HG03571 (cell line): ENCODE results near the gene MCF2L.

Experiments used
- ATAC-seq: cut with Tn5 transposase; IDR thresholded peaks from one replicate; pipeline ENCODE4 v1.9.1; 2021; ENCODE audit not compliant: unreplicated experiment

MCF2L gene

DNA sequence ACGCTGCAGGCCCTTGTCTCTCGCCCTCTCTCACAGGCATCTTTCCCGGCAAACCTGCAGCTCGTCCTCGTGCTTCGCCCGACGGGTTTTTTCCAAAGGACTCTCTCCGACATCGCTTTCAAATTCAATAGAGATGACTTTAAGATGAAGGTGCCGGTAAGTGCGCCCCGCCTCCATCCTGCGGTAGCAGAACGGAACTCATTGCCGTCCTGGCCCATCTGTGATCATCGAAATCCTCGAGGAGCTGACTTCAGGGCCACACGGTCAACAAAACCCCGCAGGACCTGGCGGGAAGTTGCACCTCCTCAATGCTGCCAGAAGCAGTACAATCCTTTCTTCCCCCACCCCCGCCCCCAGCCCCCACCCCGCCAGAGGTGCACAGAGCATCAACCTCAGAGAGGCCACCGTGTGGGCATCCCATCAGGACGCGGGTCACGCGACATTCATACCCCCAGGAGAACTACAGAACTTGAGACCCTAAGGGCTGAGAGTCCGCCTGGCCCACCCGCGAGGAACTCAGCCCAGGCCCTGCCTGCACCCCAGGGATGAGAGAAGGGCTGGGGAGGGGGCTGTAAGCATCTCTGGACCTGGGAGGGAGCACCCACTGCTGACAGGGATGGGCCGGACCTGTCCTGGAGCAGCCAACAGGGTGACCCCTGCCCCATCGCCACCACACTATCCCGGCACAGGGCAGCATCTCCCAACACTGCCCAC is 91.7 kb downstream of the MCF2L start:
- ATAC-seq, result no peak

- no peak for ATAC-seq
Observed at GRCh38 chr13:113061271-113061625, 92.2 kb downstream of the MCF2L start.

GRCh38 chr13:113061796-113062425 is 92.9 kb downstream of the MCF2L start:
- no peak for ATAC-seq

DNA sequence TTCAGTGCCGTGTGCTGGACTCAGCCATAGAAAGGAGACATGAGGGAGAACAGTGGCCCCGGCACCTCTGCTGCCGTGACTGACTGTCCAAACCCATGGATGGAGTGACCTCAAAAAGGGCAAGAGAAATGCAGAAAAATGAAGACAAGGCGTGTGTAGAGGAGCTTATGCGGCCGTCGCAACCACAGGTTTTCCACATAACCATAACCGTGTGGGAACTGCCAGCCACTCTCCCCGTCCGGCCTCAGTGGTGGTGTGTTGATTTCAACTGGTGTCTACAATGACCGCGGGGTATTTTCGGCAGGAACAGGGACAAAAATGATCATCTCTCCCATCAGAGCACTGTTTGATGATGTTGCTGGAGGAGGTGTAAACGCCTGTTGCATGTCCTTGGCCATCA is 93.7 kb downstream of the MCF2L start:
- ATAC-seq, result no peak

DNA sequence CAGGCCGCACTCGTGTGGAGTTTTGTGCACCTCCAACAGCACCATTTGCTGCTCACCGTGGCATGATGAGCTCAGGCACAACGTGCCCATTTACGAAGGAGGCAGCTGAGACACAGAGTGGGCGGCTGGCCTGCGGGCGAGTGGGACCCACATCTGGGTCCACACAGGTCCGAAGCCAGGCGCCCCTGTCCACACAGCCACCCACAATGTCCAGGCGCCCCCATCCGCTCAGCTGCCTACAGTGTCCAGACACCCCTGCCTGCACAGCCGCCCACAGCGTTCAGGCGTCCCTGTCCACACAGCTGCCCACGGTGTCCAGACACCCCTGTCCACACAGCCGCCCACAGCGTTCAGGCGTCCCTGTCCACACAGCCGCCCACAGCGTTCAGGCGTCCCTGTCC is 94.1 kb downstream of the MCF2L start:
- ATAC-seq, result no peak

DNA sequence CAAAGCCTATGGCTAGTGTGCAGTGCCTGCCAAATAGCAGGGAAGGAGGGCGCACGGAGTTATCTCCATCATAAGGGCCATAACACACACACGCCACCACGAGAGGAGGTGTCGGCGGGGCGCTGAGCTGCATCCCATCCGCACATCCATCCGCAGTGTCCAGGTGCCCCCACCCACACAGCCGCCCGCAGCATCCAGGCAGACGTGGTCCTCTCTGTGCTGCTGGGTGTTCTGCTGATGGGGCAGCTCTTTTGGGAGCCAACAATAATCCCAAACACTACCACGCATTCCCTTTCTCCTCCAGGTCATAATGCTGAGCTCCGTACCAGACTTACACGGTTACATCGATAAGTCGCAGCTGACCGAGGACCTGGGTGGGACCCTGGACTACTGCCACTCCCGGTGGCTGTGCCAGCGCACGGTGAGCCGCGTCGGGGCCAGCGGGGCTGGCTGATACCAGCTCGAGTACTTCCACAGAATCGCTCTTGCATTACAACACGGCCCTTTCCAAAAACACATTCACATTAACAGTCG is 95.1 kb downstream of the MCF2L start:
- ATAC-seq, result no peak

GRCh38 chr13:113064534-113065405 is 95.8 kb downstream of the MCF2L start:
- ATAC-seq, result no peak

DNA sequence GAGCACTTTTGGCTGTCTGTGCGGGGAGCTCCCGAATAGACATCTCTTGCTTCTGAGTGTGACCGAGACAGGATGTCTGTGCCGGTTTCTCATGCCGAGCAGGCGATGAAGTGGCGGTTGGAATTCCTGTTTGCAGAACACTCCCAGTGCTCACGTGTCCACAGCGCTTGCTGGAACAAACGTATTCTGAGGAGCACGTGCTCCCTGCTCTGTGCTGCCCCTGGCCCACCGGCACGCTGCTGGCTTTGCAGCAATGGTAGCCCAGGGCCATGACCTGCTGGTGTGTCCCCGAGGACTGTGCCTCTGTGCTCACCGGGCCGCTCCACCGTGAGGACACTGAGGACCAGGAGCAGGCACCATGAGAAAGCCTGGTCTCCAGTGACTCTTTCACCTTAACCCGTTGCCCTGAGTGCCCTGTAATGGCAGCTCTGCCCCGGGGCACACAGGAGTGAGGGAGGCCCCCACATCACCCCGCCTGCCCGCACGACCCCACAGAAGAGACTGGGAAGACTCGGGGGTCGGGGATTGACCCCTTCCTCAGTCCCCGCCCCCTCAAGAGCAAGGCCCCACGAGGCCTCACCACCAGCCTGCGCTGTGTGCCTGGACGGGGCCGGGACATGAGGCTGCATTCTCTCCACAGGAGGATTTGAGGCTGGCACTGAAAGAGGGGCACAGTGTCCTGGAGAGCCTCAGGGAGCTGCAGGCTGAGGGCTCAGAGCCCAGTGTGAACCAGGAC is 96.6 kb downstream of the MCF2L start:
- ATAC-seq, result no peak

GRCh38 chr13:113066142-113066455 is 97.1 kb downstream of the MCF2L start:
- ATAC-seq, result no peak

DNA sequence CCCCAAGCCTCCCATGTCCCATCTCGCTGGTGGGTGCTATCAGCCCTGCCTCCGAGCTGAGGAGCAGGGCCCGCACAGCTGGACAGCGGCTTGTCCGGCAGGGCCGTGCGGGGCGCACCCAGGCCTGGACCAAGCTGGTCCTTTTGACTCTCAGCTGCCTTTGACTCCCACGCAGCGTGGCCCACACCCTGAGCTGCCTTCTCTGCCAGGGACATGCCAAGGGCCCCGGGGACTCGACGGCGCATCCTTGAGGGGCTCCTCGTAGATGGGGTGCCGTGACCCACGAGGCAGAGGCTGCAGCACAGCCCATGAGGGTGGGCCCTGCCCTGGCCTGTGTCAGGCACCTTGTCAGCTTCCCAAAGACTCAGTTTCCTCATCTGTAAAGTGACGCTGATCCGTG is 97.7 kb downstream of the MCF2L start:
- no peak for ATAC-seq

- no peak for ATAC-seq
Observed at GRCh38 chr13:113069861-113070805, 101.1 kb downstream of the MCF2L start.

- no peak for ATAC-seq
Observed at GRCh38 chr13:113070855-113071254, 101.8 kb downstream of the MCF2L start.

- ATAC-seq, result no peak
Observed at GRCh38 chr13:113072376-113072775, 103.4 kb downstream of the MCF2L start.

- ATAC-seq, result no peak
Observed at GRCh38 chr13:113073942-113074341, 104.9 kb downstream of the MCF2L start.

DNA sequence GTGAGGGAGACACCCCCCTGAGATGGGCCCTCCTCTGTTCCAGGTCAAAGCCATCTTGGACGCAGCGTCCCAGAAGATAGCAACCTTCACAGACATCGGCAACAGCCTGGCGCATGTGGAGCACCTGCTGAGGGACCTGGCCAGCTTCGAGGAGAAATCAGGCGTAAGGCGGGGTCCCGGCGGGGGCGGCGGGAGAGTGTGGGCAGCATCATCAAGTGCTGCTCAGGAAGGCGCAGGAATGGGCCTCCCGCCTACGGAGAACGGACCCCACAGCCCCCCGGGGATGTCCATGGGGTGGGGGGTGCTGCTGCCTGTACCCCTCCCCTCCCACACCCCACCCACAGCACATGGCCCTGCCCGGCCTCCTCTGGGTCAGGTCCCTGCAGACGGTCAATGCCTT is 105.4 kb downstream of the MCF2L start:
- no peak for ATAC-seq

GRCh38 chr13:113074876-113075275 is 105.9 kb downstream of the MCF2L start:
- ATAC-seq, result no peak

- ATAC-seq, result no peak
Observed at GRCh38 chr13:113075711-113076110, 106.7 kb downstream of the MCF2L start.

DNA sequence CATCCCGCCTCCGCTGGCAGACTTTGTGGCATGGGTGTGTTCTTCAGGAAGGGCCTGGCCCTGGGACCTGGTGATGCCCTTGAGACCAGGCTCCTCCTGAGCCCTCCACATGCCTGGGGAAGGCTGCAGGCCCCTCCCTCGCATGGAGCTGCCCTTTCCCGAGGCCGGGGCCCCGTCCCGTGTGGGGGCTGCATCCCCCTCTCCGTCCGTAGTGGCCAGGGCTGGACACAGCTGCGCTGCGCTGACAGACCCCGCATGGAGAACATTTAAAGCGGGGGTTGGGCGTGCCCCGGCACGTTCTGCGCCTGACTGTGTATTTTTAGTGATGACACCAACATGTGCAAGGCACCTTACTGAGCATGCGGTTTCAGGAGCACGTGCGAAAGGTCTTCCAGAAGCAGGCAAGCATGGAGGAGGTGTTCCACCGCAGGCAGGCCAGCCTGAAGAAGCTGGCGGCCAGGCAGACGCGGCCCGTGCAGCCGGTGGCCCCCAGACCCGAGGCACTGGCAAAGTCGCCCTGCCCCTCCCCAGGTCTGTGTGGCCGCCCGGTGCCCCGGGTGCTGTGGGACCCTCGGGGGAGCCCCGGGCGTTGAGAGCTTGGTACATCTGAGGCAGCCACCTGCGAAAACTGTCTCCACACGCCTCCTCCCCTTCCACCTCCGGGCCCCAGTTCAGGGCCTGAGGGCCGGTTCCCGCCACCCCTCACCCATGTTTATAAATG is 107.8 kb downstream of the MCF2L start:
- no peak for ATAC-seq

GRCh38 chr13:113077566-113077952 is 108.5 kb downstream of the MCF2L start:
- ATAC-seq, result no peak
